Liver (tissue), 9 donors: ENCODE results near the gene PPP6R3. TPM values are rescaled to one million over a fixed set of nuclear protein-coding genes. Genes with fewer than 3 reads are reported as not detected.

Experiments
- DNase-seq: peaks from one replicate; pipeline ENCODE4 v3.0.0-alpha.2; 2017; ENCODE audit warnings: low spot score
- H3K27ac ChIP-seq, 2 donors: one replicate each; pipeline ENCODE4 v1.7.0; 2013; ENCODE audit warnings: inconsistent platforms in 2 of 2, low read length in 2 of 2, control low read depth in 1 of 2, low read depth in 1 of 2, mild to moderate bottlenecking in 1 of 2
- H3K27me3 ChIP-seq, 4 donors: one replicate each; pipeline versions ENCODE4 v1.6.1 to v1.7.0; 2013; ENCODE audit warnings: low read length in 3 of 4, inconsistent platforms in 1 of 4, mild to moderate bottlenecking in 1 of 4, moderate library complexity in 1 of 4; ENCODE audit not compliant: control insufficient read depth in 4 of 4, insufficient read depth in 4 of 4
- H3K36me3 ChIP-seq, 4 donors: one replicate each; pipeline versions ENCODE4 v1.6.1 to v1.7.0; 2013; ENCODE audit warnings: low read length in 3 of 4, mild to moderate bottlenecking in 3 of 4, low read depth in 1 of 4, moderate library complexity in 1 of 4; ENCODE audit not compliant: control insufficient read depth in 4 of 4, insufficient read depth in 3 of 4
- H3K4me1 ChIP-seq, 4 donors: one replicate each; pipeline versions ENCODE4 v1.6.1 to v1.7.0; 2013; ENCODE audit warnings: low read length in 3 of 4, mild to moderate bottlenecking in 3 of 4, moderate library complexity in 1 of 4; ENCODE audit not compliant: control insufficient read depth in 4 of 4, insufficient read depth in 4 of 4
- H3K4me3 ChIP-seq, 3 donors: one replicate each; pipeline versions ENCODE4 v1.6.1 to v1.7.0; 2013; ENCODE audit warnings: low read length in 3 of 3, control low read depth in 1 of 3, low read depth in 1 of 3, mild to moderate bottlenecking in 1 of 3
- H3K9ac ChIP-seq, 2 donors: one replicate each; pipeline ENCODE4 v1.7.0; 2013; ENCODE audit warnings: low read length in 2 of 2, mild to moderate bottlenecking in 2 of 2, moderate library complexity in 2 of 2, control low read depth in 1 of 2, low read depth in 1 of 2
- H3K9me3 ChIP-seq, 4 donors: one replicate each; pipeline versions ENCODE4 v1.6.1 to v1.7.0; 2013; ENCODE audit warnings: low read length in 3 of 4; ENCODE audit not compliant: control insufficient read depth in 4 of 4
- EGR1 ChIP-seq, 2 donors: IDR thresholded peaks; 2 replicates each; pipeline ENCODE4 v1.6.1; 2016 to 2018; ENCODE audit warnings: antibody characterized with exemption in 2 of 2, low read depth in 2 of 2
- FOXA1 ChIP-seq: IDR thresholded peaks from 2 replicates; pipeline ENCODE4 v1.6.1; 2016; ENCODE audit warnings: antibody characterized with exemption
- FOXA2 ChIP-seq: IDR thresholded peaks from 2 replicates; pipeline ENCODE4 v1.6.1; 2016; ENCODE audit warnings: antibody characterized with exemption
- GABPA ChIP-seq, 2 donors: IDR thresholded peaks in 1 of 2; conservative IDR thresholded peaks in 1 of 2; 2 replicates each; pipeline ENCODE4 v1.6.1; 2016; ENCODE audit warnings: antibody characterized with exemption in 2 of 2, mild to moderate bottlenecking in 1 of 2, moderate library complexity in 1 of 2
- HNF4A ChIP-seq, 2 donors: conservative IDR thresholded peaks; 2 replicates each; pipeline ENCODE4 v1.6.1; 2016; ENCODE audit warnings: antibody characterized with exemption in 2 of 2, mild to moderate bottlenecking in 2 of 2
- JUND ChIP-seq, 2 donors: IDR thresholded peaks; 2 replicates each; pipeline ENCODE4 v1.6.1; 2016; ENCODE audit warnings: antibody characterized with exemption in 2 of 2
- RAD21 ChIP-seq, 2 donors: IDR thresholded peaks; 2 replicates each; pipeline ENCODE4 v1.6.1; 2016; ENCODE audit warnings: antibody characterized with exemption in 2 of 2, mild to moderate bottlenecking in 2 of 2
- RXRA ChIP-seq, 2 donors: IDR thresholded peaks; 2 replicates each; pipeline ENCODE4 v1.6.1; 2017 to 2018; ENCODE audit warnings: antibody characterized with exemption in 2 of 2, mild to moderate bottlenecking in 1 of 2
- SP1 ChIP-seq: IDR thresholded peaks from 2 replicates; pipeline ENCODE4 v1.6.1; 2018; ENCODE audit warnings: antibody characterized with exemption, mild to moderate bottlenecking
- YY1 ChIP-seq: IDR thresholded peaks from 2 replicates; pipeline ENCODE4 v1.6.1; 2016; ENCODE audit warnings: antibody characterized with exemption, mild to moderate bottlenecking
- WGBS: extraction: QIAGEN DNeasy Blood & Tissue Kit; methylation state at CpG from one replicate; pipeline ENCODE4 v1.1.7; 2013; 5-methylcytosine and 5-hydroxymethylcytosine counted together
- polyA plus RNA-seq, 2 donors: library from polyadenylated mRNA; stranded (reverse) in 1 of 2; unstranded in 1 of 2; fragments of 200-250 nt in 1 of 2; fragments of >200 nt in 1 of 2; fragmentation: Nextera tagmentation in 1 of 2; extraction: Ambion mirVana in 1 of 2; gene quantifications; one replicate each; pipeline versions ENCODE4 v1.2.1 to v1.2.3, GENCODE V29; 2013 to 2015
- total RNA-seq, 2 donors: library from RNA; depleted of rRNA; stranded (reverse); fragments of >200 nt; gene quantifications; one replicate each; pipeline ENCODE4 v1.2.3, GENCODE V29; 2014
- TF ChIP-seq, protein P1 (sequence below): fragments of 150-350 bp; IDR thresholded peaks from 2 replicates; pipeline ENCODE4 v1.5.1; 2017; ENCODE audit warnings: improper control_type of control experiment, low read depth, low read length; ENCODE audit not compliant: missing input control
- TF ChIP-seq, protein P2 (sequence below): IDR thresholded peaks from 2 replicates; pipeline ENCODE4 v1.6.1; 2016; ENCODE audit warnings: antibody characterized with exemption, mild to moderate bottlenecking
- TF ChIP-seq, protein P3 (sequence below): IDR thresholded peaks from 2 replicates; pipeline ENCODE4 v1.6.1; 2016; ENCODE audit warnings: antibody characterized with exemption
- TF ChIP-seq, protein P4 (sequence below): IDR thresholded peaks from 2 replicates; pipeline ENCODE4 v1.6.1; 2016; ENCODE audit warnings: antibody characterized with exemption
- donor health status: healthy.
- donor health status: healthy.
- donor health status: healthy.
- donor health status: healthy.
- donor health status: healthy.

Gene PPP6R3
- total and polyA plus RNA-seq, 4 donors, result 12.3 to 101 (median 58.1) TPM

DNA sequence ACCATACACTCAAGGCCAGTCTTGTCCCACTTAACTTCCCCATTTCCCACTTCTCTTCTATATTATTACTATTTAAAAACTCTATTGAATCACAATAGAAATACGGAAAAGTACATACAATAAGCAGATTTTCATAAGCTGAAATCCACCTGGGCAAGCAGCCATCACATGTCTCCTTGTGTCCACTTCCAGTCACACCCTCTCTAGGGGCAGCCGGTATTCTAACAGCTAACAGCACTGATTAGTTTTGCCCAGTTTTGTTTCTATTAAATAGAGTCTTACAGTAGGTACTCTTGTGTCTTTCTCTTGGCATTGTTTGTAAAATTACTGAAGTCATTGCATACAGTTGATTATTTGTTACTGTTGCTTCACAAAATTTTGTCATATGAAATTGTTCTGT is 37.8 kb downstream of the PPP6R3 start:
- peaks cover 9 to 17% (median 13%) of the 10 kb centered on the region in 4 donors for H3K4me1 ChIP-seq
- WGBS, result 21% methylated on average over 2 of the region's 2 CpGs
- no peak overlapping the region for H3K4me3 ChIP-seq
- no peaks in the 10 kb centered on the region for H3K9me3 ChIP-seq
- peak overlapping the region in 1 of 2 donors; percentile 18 for H3K27ac ChIP-seq
- no peaks in the 10 kb centered on the region for H3K36me3 ChIP-seq
- H3K9ac ChIP-seq, result no peak overlapping the region
- no peak for DNase-seq
- TF ChIP-seq, protein P1, sequence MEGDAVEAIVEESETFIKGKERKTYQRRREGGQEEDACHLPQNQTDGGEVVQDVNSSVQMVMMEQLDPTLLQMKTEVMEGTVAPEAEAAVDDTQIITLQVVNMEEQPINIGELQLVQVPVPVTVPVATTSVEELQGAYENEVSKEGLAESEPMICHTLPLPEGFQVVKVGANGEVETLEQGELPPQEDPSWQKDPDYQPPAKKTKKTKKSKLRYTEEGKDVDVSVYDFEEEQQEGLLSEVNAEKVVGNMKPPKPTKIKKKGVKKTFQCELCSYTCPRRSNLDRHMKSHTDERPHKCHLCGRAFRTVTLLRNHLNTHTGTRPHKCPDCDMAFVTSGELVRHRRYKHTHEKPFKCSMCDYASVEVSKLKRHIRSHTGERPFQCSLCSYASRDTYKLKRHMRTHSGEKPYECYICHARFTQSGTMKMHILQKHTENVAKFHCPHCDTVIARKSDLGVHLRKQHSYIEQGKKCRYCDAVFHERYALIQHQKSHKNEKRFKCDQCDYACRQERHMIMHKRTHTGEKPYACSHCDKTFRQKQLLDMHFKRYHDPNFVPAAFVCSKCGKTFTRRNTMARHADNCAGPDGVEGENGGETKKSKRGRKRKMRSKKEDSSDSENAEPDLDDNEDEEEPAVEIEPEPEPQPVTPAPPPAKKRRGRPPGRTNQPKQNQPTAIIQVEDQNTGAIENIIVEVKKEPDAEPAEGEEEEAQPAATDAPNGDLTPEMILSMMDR, result no peak
- TF ChIP-seq JUND (IDR thresholded peaks at IDR 0.05), result no peak
- no peak for TF ChIP-seq RAD21 (IDR thresholded peaks at IDR 0.05)
- TF ChIP-seq GABPA (IDR thresholded peaks at IDR 0.05 in 1 of 2, conservative IDR thresholded peaks at IDR 0.05 in 1 of 2), result no peak
- TF ChIP-seq, protein P2, sequence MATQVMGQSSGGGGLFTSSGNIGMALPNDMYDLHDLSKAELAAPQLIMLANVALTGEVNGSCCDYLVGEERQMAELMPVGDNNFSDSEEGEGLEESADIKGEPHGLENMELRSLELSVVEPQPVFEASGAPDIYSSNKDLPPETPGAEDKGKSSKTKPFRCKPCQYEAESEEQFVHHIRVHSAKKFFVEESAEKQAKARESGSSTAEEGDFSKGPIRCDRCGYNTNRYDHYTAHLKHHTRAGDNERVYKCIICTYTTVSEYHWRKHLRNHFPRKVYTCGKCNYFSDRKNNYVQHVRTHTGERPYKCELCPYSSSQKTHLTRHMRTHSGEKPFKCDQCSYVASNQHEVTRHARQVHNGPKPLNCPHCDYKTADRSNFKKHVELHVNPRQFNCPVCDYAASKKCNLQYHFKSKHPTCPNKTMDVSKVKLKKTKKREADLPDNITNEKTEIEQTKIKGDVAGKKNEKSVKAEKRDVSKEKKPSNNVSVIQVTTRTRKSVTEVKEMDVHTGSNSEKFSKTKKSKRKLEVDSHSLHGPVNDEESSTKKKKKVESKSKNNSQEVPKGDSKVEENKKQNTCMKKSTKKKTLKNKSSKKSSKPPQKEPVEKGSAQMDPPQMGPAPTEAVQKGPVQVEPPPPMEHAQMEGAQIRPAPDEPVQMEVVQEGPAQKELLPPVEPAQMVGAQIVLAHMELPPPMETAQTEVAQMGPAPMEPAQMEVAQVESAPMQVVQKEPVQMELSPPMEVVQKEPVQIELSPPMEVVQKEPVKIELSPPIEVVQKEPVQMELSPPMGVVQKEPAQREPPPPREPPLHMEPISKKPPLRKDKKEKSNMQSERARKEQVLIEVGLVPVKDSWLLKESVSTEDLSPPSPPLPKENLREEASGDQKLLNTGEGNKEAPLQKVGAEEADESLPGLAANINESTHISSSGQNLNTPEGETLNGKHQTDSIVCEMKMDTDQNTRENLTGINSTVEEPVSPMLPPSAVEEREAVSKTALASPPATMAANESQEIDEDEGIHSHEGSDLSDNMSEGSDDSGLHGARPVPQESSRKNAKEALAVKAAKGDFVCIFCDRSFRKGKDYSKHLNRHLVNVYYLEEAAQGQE, result no peak
- no peak for TF ChIP-seq RXRA (IDR thresholded peaks at IDR 0.05)
- TF ChIP-seq, protein P3, sequence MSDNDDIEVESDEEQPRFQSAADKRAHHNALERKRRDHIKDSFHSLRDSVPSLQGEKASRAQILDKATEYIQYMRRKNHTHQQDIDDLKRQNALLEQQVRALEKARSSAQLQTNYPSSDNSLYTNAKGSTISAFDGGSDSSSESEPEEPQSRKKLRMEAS, result no peak
- TF ChIP-seq EGR1 (IDR thresholded peaks at IDR 0.05; ENCODE audit: low read depth in 2 of 2), result no peak
- TF ChIP-seq FOXA2, result no peak
- no peak for TF ChIP-seq YY1
- no peaks in the 10 kb centered on the region for H3K27me3 ChIP-seq

DNA sequence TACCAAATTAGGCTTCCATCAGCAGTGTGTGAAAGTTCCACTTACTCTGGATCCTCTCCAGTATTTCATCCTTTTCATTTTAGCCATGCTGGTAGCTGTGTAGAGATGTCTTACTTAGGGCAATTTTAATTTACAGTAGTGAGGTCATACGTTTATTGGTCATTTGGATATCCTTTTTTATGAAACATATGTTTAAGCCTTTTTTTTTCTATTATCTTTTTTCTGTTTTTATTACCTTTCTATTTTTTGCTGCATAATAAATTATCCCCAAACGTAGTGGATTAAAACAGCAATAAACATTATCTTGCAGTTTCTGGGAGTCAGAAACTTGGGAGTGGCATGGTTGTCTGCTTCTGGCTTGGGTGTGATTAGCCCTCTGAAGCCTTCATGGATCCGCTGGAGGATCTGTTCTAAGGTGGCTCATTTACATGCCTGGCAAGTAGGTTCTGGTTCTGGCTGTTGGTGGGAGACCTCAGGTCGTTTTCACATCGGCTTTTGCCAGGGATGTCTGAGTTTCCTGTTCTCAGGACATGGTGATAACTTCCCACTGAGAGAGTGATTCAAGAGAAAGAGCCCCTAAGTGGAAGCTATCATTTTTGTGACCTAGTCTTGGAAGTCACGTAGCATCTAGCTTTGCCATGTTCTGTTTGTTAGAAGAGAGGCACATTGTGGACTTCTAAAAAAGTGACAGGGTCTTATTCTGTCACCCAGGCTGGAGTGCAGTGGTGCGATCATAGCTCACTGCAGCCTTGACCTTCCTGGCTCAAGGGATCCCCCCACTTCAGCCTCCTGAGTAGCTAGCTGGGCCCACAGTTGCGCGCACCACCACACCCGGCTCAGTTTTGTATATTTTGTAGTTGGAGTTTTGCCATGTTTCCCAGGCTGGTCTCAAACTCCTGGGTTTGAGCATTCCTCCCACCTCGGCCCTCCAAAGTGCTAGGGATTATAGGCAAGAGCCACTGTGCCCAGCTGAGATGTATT is 38.6 kb downstream of the PPP6R3 start:
- peak; percentile 54 for DNase-seq
- TF ChIP-seq, protein P2, result no peak
- no peak for TF ChIP-seq HNF4A (conservative IDR thresholded peaks at IDR 0.05)
- no peak for TF ChIP-seq SP1
- no peak for TF ChIP-seq RXRA (IDR thresholded peaks at IDR 0.05)
- TF ChIP-seq, protein P4, sequence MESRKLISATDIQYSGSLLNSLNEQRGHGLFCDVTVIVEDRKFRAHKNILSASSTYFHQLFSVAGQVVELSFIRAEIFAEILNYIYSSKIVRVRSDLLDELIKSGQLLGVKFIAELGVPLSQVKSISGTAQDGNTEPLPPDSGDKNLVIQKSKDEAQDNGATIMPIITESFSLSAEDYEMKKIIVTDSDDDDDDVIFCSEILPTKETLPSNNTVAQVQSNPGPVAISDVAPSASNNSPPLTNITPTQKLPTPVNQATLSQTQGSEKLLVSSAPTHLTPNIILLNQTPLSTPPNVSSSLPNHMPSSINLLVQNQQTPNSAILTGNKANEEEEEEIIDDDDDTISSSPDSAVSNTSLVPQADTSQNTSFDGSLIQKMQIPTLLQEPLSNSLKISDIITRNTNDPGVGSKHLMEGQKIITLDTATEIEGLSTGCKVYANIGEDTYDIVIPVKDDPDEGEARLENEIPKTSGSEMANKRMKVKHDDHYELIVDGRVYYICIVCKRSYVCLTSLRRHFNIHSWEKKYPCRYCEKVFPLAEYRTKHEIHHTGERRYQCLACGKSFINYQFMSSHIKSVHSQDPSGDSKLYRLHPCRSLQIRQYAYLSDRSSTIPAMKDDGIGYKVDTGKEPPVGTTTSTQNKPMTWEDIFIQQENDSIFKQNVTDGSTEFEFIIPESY, result no peak
- no peak for TF ChIP-seq GABPA (IDR thresholded peaks at IDR 0.05 in 1 of 2, conservative IDR thresholded peaks at IDR 0.05 in 1 of 2)
- TF ChIP-seq, protein P1, result no peak
- no peak for TF ChIP-seq FOXA1
- no peak for TF ChIP-seq EGR1 (IDR thresholded peaks at IDR 0.05; ENCODE audit: low read depth in 2 of 2)
- TF ChIP-seq FOXA2, result no peak
- TF ChIP-seq, protein P3, result no peak
- Histone ChIP-seq H3K4me3 (no peak overlapping the region), H3K27ac (no peak overlapping the region), H3K9ac (no peak overlapping the region), H3K9me3 (no peaks in the 10 kb centered on the region), H3K27me3 (no peaks in the 10 kb centered on the region), H3K36me3 (no peaks in the 10 kb centered on the region), H3K4me1 (peaks cover 10 to 25% (median 16%) of the 10 kb centered on the region in 4 donors)
- 78% methylated on average over 11 of the region's 11 CpGs for WGBS
